Measurements from ENCODE around the gene GRB10.

Gene GRB10

GRCh38 chr7:50608196-50608906 is 174.3 kb downstream of the GRB10 start:
- no peak for DNase-seq (ENCODE audit: low read depth)
- TF ChIP-seq CTCF (IDR thresholded peaks at IDR 0.05; ENCODE audit: low read depth, low read length, missing control alignments), result no peak
- no peak overlapping the region for H3K4me3 ChIP-seq (ENCODE audit: low read depth, low read length)

GRCh38 chr7:50607524-50608125 is 175.1 kb downstream of the GRB10 start:
- TF ChIP-seq CTCF (IDR thresholded peaks at IDR 0.05; ENCODE audit: low read depth, low read length, missing control alignments), result no peak
- H3K4me3 ChIP-seq (ENCODE audit: low read depth, low read length), result no peak overlapping the region
- no peak for DNase-seq (ENCODE audit: low read depth)

- DNase-seq (ENCODE audit: low read depth), result no peak
- no peak for TF ChIP-seq CTCF (IDR thresholded peaks at IDR 0.05; ENCODE audit: low read depth, low read length, missing control alignments)
- no peak overlapping the region for H3K4me3 ChIP-seq (ENCODE audit: low read depth, low read length)
Measured at GRCh38 chr7:50605059-50605458, 177.6 kb downstream of the GRB10 start.

GRCh38 chr7:50603287-50603686 is 179.4 kb downstream of the GRB10 start:
- no peak for DNase-seq (ENCODE audit: low read depth)
- no peak for TF ChIP-seq CTCF (IDR thresholded peaks at IDR 0.05; ENCODE audit: low read depth, low read length, missing control alignments)
- no peak overlapping the region for H3K4me3 ChIP-seq (ENCODE audit: low read depth, low read length)

GRCh38 chr7:50599385-50599784 is 183.3 kb downstream of the GRB10 start:
- no peak overlapping the region for H3K4me3 ChIP-seq (ENCODE audit: low read depth, low read length)
- no peak for TF ChIP-seq CTCF (IDR thresholded peaks at IDR 0.05; ENCODE audit: low read depth, low read length, missing control alignments)
- DNase-seq (ENCODE audit: low read depth), result no peak

GRCh38 chr7:50598460-50599343 is 184.0 kb downstream of the GRB10 start:
- no peak overlapping the region for H3K4me3 ChIP-seq (ENCODE audit: low read depth, low read length)
- no peak for DNase-seq (ENCODE audit: low read depth)
- no peak for TF ChIP-seq CTCF (IDR thresholded peaks at IDR 0.05; ENCODE audit: low read depth, low read length, missing control alignments)

Data from GM12864 (cell line).